SK-N-SH (cell line): ENCODE results near the gene DECR2. TPM values are rescaled to one million over a fixed set of nuclear protein-coding genes. Genes with fewer than 3 reads are reported as not detected.

ENCODE experiments used
- CTCF ChIA-PET: fragments of 300-600, 350-600 bp; formaldehyde crosslinking; extraction: SDS; loops from one replicate; lab custom pipeline; 2021; lab: Yijun Ruan, JAX
- POLR2A ChIA-PET: fragments of 350-600 bp; sonication (Branson Sonifier 250); formaldehyde crosslinking; extraction: SDS; loops from one replicate; lab custom pipeline; 2020; ENCODE audit warnings: antibody characterized with exemption, inconsistent platforms; lab: Yijun Ruan, JAX
- DNase-seq: peaks from one replicate; pipeline ENCODE4 v3.0.0; 2012
- H2AFZ ChIP-seq: fragments of 200-600 bp; sonication (generic); 2 replicates; pipeline ENCODE4 v1.8.1; 2016; ENCODE audit warnings: antibody characterized with exemption, mild to moderate bottlenecking, low read depth
- H3F3A ChIP-seq: fragments of 200-600 bp; sonication (generic); replicated peaks from 2 replicates; pipeline ENCODE3; 2016; ENCODE audit warnings: antibody characterized with exemption, mild to moderate bottlenecking; ENCODE audit not compliant: insufficient read depth
- H3K27ac ChIP-seq, 2 experiments: fragments of 200-500 bp in 1 of 2; fragments of 200-600 bp in 1 of 2; sonication (Bioruptor generic) in 1 of 2; sonication (generic), shearing (Covaris generic) in 1 of 2; 2 replicates each; pipeline versions ENCODE4 v1.5.1 to v1.6.1; 2014 to 2016; ENCODE audit warnings: low read depth in 2 of 2, inconsistent platforms in 1 of 2, low read length in 1 of 2, mild to moderate bottlenecking in 1 of 2, mixed read lengths in 1 of 2
- H3K27me3 ChIP-seq: fragments of 200-600 bp; sonication (generic), shearing (Covaris generic); 2 replicates; pipeline ENCODE4 v1.6.1; 2016; ENCODE audit warnings: mixed run types; ENCODE audit not compliant: insufficient read depth
- H3K36me3 ChIP-seq, 2 experiments: fragments of 200-500 bp in 1 of 2; fragments of 200-600 bp in 1 of 2; sonication (Bioruptor generic) in 1 of 2; sonication (generic) in 1 of 2; replicated peaks in 1 of 2; 2 replicates each; pipeline versions ENCODE3 to v1.5.1; 2014 to 2016; ENCODE audit warnings: low read length in 1 of 2, mild to moderate bottlenecking in 1 of 2; ENCODE audit not compliant: insufficient read depth in 2 of 2, control insufficient read depth in 1 of 2
- H3K4me1 ChIP-seq, 2 experiments: fragments of 200-500 bp in 1 of 2; fragments of 200-600 bp in 1 of 2; sonication (Bioruptor generic) in 1 of 2; sonication (generic), shearing (Covaris generic) in 1 of 2; 2 replicates each; pipeline versions ENCODE4 v1.5.1 to v1.6.1; 2014 to 2016; ENCODE audit warnings: low read depth in 1 of 2, low read length in 1 of 2, mixed run types in 1 of 2; ENCODE audit not compliant: insufficient read depth in 2 of 2, control insufficient read depth in 1 of 2
- H3K4me2 ChIP-seq: fragments of 200-600 bp; sonication (generic), shearing (Covaris generic); 2 replicates; pipeline ENCODE4 v1.6.1; 2017; ENCODE audit warnings: mixed run types
- H3K4me3 ChIP-seq, 2 experiments: fragments of 200-500 bp in 1 of 2; fragments of 200-600 bp in 1 of 2; sonication (Bioruptor generic) in 1 of 2; sonication (generic), shearing (Covaris generic) in 1 of 2; 2 replicates each; pipeline versions ENCODE4 v1.5.1 to v1.8.1; 2014 to 2016; ENCODE audit warnings: low read depth in 2 of 2, inconsistent platforms in 1 of 2, low read length in 1 of 2, mild to moderate bottlenecking in 1 of 2, mixed read lengths in 1 of 2, moderate library complexity in 1 of 2
- H3K79me2 ChIP-seq: fragments of 200-600 bp; sonication (generic); 2 replicates; pipeline ENCODE4 v1.8.1; 2017; ENCODE audit warnings: mild to moderate bottlenecking; ENCODE audit not compliant: insufficient read depth
- H3K9ac ChIP-seq: fragments of 200-600 bp; sonication (generic); 2 replicates; pipeline ENCODE4 v1.6.1; 2017; ENCODE audit warnings: mixed run types
- H3K9me2 ChIP-seq: fragments of 200-600 bp; sonication (generic); 2 replicates; pipeline ENCODE4 v1.6.1; 2017; ENCODE audit warnings: mixed run types
- H3K9me3 ChIP-seq: fragments of 200-600 bp; sonication (generic); 2 replicates; pipeline ENCODE4 v1.6.1; 2017; ENCODE audit warnings: mixed run types, mild to moderate bottlenecking, moderate library complexity
- H4K20me1 ChIP-seq: fragments of 200-600 bp; sonication (generic); 2 replicates; pipeline ENCODE4 v1.6.1; 2017; ENCODE audit warnings: mild to moderate bottlenecking, mixed run types; ENCODE audit not compliant: insufficient read depth
- EP300 ChIP-seq, 2 experiments: IDR thresholded peaks; 2 replicates each; pipeline versions ENCODE4 v1.4.0 to v1.6.1; 2012; ENCODE audit warnings: borderline replicate concordance in 1 of 2, low read depth in 1 of 2, low read length in 1 of 2
- EZH2phosphoT487 ChIP-seq: fragments of 200-600 bp; sonication (generic); IDR thresholded peaks from 2 replicates; pipeline ENCODE4 v1.6.1; 2017; ENCODE audit warnings: low read depth, mixed run types, mild to moderate bottlenecking, antibody characterized with exemption, moderate library complexity, borderline replicate concordance
- FOXJ3 ChIP-seq: sonication (generic); formaldehyde crosslinking; IDR thresholded peaks from 2 replicates; pipeline ENCODE4 v1.5.1; 2020; ENCODE audit warnings: mild to moderate bottlenecking, missing genetic modification reagents
- GATA2 ChIP-seq: sonication (generic); formaldehyde crosslinking; IDR thresholded peaks from 2 replicates; pipeline ENCODE4 v1.5.0; 2020; ENCODE audit warnings: mild to moderate bottlenecking, missing genetic modification reagents
- IRF3 ChIP-seq: fragments of 150-350 bp; IDR thresholded peaks from 2 replicates; pipeline ENCODE4 v1.6.1; 2016; ENCODE audit warnings: mild to moderate bottlenecking, low read depth, low read length
- MAX ChIP-seq: IDR thresholded peaks from 2 replicates; pipeline ENCODE4 v1.4.0; 2012; ENCODE audit warnings: low read depth
- MEF2A ChIP-seq: IDR thresholded peaks from 2 replicates; pipeline ENCODE4 v1.4.0; 2012; ENCODE audit warnings: low read depth, borderline replicate concordance
- MXI1 ChIP-seq: IDR thresholded peaks from 2 replicates; pipeline ENCODE4 v1.6.1; 2012; ENCODE audit warnings: mild to moderate bottlenecking, low read depth, low read length, improper control_type of control experiment
- NRF1 ChIP-seq: IDR thresholded peaks from 2 replicates; pipeline ENCODE4 v1.6.1; 2012; ENCODE audit warnings: low read depth, mild to moderate bottlenecking, low read length
- POLR2AphosphoS5 ChIP-seq: IDR thresholded peaks from 2 replicates; pipeline ENCODE4 v1.6.1; 2012; ENCODE audit warnings: low read depth, low read length
- RCOR1 ChIP-seq: fragments of 150-350 bp; IDR thresholded peaks from 2 replicates; pipeline ENCODE4 v1.6.1; 2017; ENCODE audit warnings: antibody characterized with exemption, low read length
- RFX5 ChIP-seq: IDR thresholded peaks from 2 replicates; pipeline ENCODE4 v1.6.1; 2012; ENCODE audit warnings: mild to moderate bottlenecking, improper control_type of control experiment, low read length
- SMC3 ChIP-seq: IDR thresholded peaks from 2 replicates; pipeline ENCODE4 v1.6.1; 2012; ENCODE audit warnings: low read depth, low read length, improper control_type of control experiment
- TAF1 ChIP-seq: IDR thresholded peaks from 2 replicates; pipeline ENCODE4 v1.6.1; 2012; ENCODE audit warnings: low read depth, mild to moderate bottlenecking, low read length, moderate library complexity, borderline replicate concordance
- TEAD4 ChIP-seq: IDR thresholded peaks from 2 replicates; pipeline ENCODE4 v1.4.0; 2012; ENCODE audit warnings: mild to moderate bottlenecking, borderline replicate concordance; ENCODE audit not compliant: insufficient read depth
- USF1 ChIP-seq: IDR thresholded peaks from 2 replicates; pipeline ENCODE4 v1.4.0; 2012; ENCODE audit warnings: low read depth, borderline replicate concordance
- WGBS: methylation state at CpG from one replicate; pipeline ENCODE4 v1.1.6; 2017; ENCODE audit warnings: low lambda C conversion rate; 5-methylcytosine and 5-hydroxymethylcytosine counted together
- polyA plus RNA-seq, 3 experiments: library from polyadenylated mRNA; depleted of rRNA; stranded (reverse); fragments of >200 nt; gene quantifications; 2 replicates each; pipeline ENCODE4 v1.2.3, GENCODE V29; 2012
- TF ChIP-seq, protein P1 (sequence below): IDR thresholded peaks from 2 replicates; pipeline ENCODE4 v1.4.0; 2012; ENCODE audit warnings: low read depth, borderline replicate concordance
- TF ChIP-seq, protein P2 (sequence below): IDR thresholded peaks from 2 replicates; pipeline ENCODE4; 2012

Gene DECR2
- polyA plus RNA-seq, 1 of the 3 experiments (the other 2 are of a cell fraction), result 53.0 TPM

GRCh38 chr16:427250-427649 is 25.6 kb downstream of the DECR2 start:
- Histone ChIP-seq H3F3A (peaks cover 20% of the 10 kb centered on the region), H3K9me2 (no peaks in the 10 kb centered on the region), H4K20me1 (peaks cover 46% of the 10 kb centered on the region), H2AFZ (no peak overlapping the region), H3K4me1 (peaks cover 18 to 20% of the 10 kb centered on the region in 2 experiments), H3K36me3 (peaks cover 0 to 6% of the 10 kb centered on the region in 2 experiments), H3K27ac (no peak overlapping the region), H3K4me2 (peak overlapping the region; percentile 86), H3K4me3 (peak overlapping the region; percentile 70 to 81), H3K9me3 (no peaks in the 10 kb centered on the region), H3K79me2 (peaks cover 61% of the 10 kb centered on the region), H3K9ac (peak overlapping the region; percentile 68; the same call in 1 of the 2 replicates), H3K27me3 (no peaks in the 10 kb centered on the region)
- CTCF ChIA-PET, result interaction anchor here (0.6 to 3.1 kb wide), 3 partner anchors 26 to 140 kb away, joined by 3 to 7 read pairs (median 3); partner anchors contain the start of genes DECR2 and NHLRC4
- TF ChIP-seq FOXJ3, result no peak
- TF ChIP-seq GATA2 (CRISPR knock-in tag), result 0 out of 2 replicates have a peak, but pooled peaks have one; percentile 4
- POLR2A ChIA-PET, result no interaction called here
- WGBS, result 63% methylated on average over 10 of the region's 10 CpGs
- no peak for DNase-seq

DNA sequence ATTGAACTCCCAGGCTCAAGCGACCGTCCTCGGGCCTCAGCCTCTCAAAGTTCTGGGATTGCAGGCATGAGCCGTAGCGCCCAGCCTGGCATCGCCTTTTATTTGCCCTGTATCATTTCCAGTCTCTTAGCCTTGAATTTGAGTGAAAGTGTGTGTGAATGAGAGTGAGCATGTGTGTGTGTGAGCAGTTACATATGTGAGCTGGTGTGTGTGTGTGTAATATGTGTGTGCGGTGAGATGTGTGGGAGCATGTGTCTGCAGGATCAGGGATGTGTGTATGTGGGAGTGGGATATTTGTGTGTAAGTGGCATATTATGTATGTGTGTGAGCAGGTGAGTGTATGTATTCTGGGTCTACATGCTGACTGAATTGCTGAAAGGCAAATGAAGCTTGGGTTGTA is 29.2 kb downstream of the DECR2 start:
- CTCF ChIA-PET, result no interaction called here
- no peak for TF ChIP-seq FOXJ3
- no peak for TF ChIP-seq RFX5
- TF ChIP-seq USF1, result no peak
- TF ChIP-seq TAF1, result no peak
- no peak for TF ChIP-seq MEF2A
- no peak for TF ChIP-seq MAX
- no peak for TF ChIP-seq EZH2phosphoT487
- TF ChIP-seq, protein P1, sequence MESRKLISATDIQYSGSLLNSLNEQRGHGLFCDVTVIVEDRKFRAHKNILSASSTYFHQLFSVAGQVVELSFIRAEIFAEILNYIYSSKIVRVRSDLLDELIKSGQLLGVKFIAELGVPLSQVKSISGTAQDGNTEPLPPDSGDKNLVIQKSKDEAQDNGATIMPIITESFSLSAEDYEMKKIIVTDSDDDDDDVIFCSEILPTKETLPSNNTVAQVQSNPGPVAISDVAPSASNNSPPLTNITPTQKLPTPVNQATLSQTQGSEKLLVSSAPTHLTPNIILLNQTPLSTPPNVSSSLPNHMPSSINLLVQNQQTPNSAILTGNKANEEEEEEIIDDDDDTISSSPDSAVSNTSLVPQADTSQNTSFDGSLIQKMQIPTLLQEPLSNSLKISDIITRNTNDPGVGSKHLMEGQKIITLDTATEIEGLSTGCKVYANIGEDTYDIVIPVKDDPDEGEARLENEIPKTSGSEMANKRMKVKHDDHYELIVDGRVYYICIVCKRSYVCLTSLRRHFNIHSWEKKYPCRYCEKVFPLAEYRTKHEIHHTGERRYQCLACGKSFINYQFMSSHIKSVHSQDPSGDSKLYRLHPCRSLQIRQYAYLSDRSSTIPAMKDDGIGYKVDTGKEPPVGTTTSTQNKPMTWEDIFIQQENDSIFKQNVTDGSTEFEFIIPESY, result no peak
- TF ChIP-seq MXI1, result no peak
- TF ChIP-seq, protein P2, sequence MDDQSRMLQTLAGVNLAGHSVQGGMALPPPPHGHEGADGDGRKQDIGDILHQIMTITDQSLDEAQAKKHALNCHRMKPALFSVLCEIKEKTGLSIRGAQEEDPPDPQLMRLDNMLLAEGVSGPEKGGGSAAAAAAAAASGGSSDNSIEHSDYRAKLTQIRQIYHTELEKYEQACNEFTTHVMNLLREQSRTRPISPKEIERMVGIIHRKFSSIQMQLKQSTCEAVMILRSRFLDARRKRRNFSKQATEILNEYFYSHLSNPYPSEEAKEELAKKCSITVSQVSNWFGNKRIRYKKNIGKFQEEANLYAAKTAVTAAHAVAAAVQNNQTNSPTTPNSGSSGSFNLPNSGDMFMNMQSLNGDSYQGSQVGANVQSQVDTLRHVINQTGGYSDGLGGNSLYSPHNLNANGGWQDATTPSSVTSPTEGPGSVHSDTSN, result no peak
- no peak for TF ChIP-seq RCOR1
- TF ChIP-seq SMC3, result no peak
- TF ChIP-seq TEAD4, result no peak
- TF ChIP-seq EP300 (IDR thresholded peaks at IDR 0.05; ENCODE audit: borderline replicate concordance in 1 of 2, low read depth in 1 of 2, low read length in 1 of 2), result no peak
- TF ChIP-seq NRF1, result no peak
- TF ChIP-seq POLR2AphosphoS5, result no peak
- no peak for TF ChIP-seq IRF3
- Histone ChIP-seq H4K20me1 (peaks cover 53% of the 10 kb centered on the region), H3K79me2 (peaks cover 93% of the 10 kb centered on the region), H3K9me3 (no peaks in the 10 kb centered on the region), H3K4me3 (no peak overlapping the region), H3K27me3 (no peaks in the 10 kb centered on the region), H2AFZ (no peak overlapping the region), H3K36me3 (peaks cover 0 to 6% of the 10 kb centered on the region in 2 experiments), H3K4me1 (peaks cover 4 to 12% of the 10 kb centered on the region in 2 experiments; a peak in 3 of 4 replicates), H3K27ac (no peak overlapping the region), H3K4me2 (no peak overlapping the region), H3K9me2 (no peaks in the 10 kb centered on the region), H3K9ac (no peak overlapping the region), H3F3A (peaks cover 3% of the 10 kb centered on the region)
- 95% methylated on average over 7 of the region's 7 CpGs for WGBS
- POLR2A ChIA-PET, result interaction anchor here (0.6 kb wide), 1 partner anchor 254 kb away, joined by 3 read pairs; no protein-coding TSS in a partner anchor
- DNase-seq, result no peak
